AG04450 (cell line): ENCODE results near the gene GPR157. TPM values are rescaled to one million over a fixed set of nuclear protein-coding genes. Genes with fewer than 3 reads are reported as not detected.

ENCODE experiments used
- CTCF ChIA-PET: fragments of 300-600, 350-600 bp; formaldehyde crosslinking; extraction: SDS; loops from one replicate; lab custom pipeline; 2022; ENCODE audit warnings: antibody characterized with exemption, inconsistent platforms; lab: Charles Lee
- POLR2A ChIA-PET: fragments of 350-600 bp; formaldehyde crosslinking; extraction: SDS; loops from one replicate; lab custom pipeline; 2021; ENCODE audit warnings: antibody characterized with exemption, inconsistent platforms; lab: Yijun Ruan, JAX
- DNase-seq: peaks from one replicate; pipeline ENCODE4 v3.0.0-alpha.2; 2011; ENCODE audit warnings: low read depth, low spot score
- H3K27ac ChIP-seq: one replicate; pipeline ENCODE4 v1.5.1; 2012; ENCODE audit warnings: low read depth, low read length, control low read depth
- H3K27me3 ChIP-seq: one replicate; pipeline ENCODE4 v1.6.0; 2012; ENCODE audit warnings: low read length; ENCODE audit not compliant: control insufficient read depth, insufficient read depth
- H3K4me3 ChIP-seq: 2 replicates; pipeline ENCODE4 v1.5.1; 2011; ENCODE audit warnings: mild to moderate bottlenecking, low read depth, low read length, control low read depth
- H3K9me3 ChIP-seq: 2 replicates; pipeline ENCODE4 v1.5.1; 2012; ENCODE audit warnings: low read length; ENCODE audit not compliant: control insufficient read depth, insufficient read depth
- CTCF ChIP-seq: IDR thresholded peaks from 2 replicates; pipeline ENCODE4 v1.5.1; 2011; ENCODE audit warnings: low read depth, low read length, control low read depth, inconsistent platforms
- polyA plus RNA-seq: library from polyadenylated mRNA; depleted of rRNA; stranded (reverse); fragments of >200 nt; gene quantifications from 2 replicates; pipeline ENCODE4 v1.2.3, GENCODE V29; 2011

GPR157 gene
- polyA plus RNA-seq, 1 experiment, result 1.1 TPM

DNA sequence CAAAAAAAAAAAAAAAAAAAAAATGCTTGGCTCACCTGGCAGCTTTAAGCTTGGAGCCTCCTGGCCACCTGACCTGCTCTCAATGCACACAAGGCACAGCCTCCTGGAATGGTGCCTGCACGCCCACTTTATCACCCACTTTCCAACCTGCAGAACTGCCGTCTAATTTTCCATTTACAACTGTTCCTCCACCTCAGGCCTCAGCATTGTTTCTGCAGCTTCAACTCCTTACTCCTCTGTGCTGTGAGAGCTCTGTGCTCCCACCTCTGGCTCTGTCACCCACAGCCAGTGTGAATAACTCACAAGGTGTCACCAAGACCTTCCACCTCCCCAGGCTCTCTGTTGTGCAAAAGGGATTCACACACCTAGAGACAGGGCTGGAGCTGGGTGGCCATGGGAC is 38.7 kb upstream of the GPR157 start:
- ChIA-PET CTCF (interaction anchor here (1.3 kb wide), 1 partner anchor 13 kb away, joined by 3 read pairs; no protein-coding TSS in a partner anchor), POLR2A (interaction anchor here (0.6 kb wide), 1 partner anchor 34 kb away, joined by 3 read pairs; no protein-coding TSS in a partner anchor)
- no peak for DNase-seq
- no peaks in the 10 kb centered on the region for H3K9me3 ChIP-seq
- peak overlapping the region; percentile 21 for H3K27ac ChIP-seq
- H3K27me3 ChIP-seq, result no peaks in the 10 kb centered on the region
- TF ChIP-seq CTCF, result no peak
- no peak overlapping the region for H3K4me3 ChIP-seq

DNA sequence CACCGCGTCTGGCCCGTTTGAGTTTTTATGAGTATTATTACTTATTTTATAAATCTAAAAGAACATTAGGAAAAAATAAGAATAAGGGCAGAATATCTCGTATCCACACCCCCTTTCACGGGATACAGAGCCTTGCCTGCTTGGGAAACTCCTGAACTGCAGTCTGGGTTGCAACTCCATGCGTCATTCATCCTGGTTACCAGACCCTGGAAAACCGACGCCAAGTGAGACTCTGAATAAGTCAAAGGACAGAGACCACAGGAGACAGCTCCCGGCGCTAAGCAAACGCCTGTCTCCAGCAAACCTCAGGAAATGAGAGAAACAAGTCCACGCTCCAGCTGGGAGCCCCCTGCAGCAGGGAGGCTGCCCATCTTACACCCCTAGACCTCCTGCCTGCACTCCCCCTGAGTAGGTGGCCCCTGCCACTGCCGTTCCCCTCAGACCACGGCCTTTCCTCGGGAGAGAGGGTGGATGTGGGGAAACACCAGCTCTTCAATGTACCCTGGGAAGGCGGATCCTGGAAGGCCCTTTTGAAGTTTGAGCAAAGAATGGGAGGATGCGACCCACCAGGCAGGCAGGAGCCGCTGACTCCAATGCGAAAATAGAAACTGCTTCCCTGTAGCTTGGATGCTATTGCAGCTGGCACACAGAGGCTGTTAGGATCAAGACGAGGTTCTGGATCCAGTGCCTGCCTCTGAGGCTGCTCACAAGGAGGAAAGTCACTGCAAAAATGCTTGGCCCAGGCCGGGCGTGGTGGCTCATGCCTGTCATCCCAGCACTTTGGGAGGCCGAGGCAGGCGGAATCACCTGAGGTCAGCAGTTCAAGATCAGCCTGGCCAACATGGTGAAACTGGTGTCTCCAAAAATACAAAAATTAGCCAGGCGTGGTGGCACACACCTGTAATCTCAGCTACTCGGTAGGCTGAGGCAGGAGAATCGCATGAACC is 37.7 kb upstream of the GPR157 start:
- DNase-seq, result no peak
- POLR2A ChIA-PET, result interaction anchor here (0.6 kb wide), 1 partner anchor 13 kb away, joined by 4 read pairs; no protein-coding TSS in a partner anchor
- Histone ChIP-seq H3K27me3 (no peaks in the 10 kb centered on the region), H3K27ac (no peak overlapping the region), H3K9me3 (no peaks in the 10 kb centered on the region), H3K4me3 (no peak overlapping the region)
- TF ChIP-seq CTCF, result no peak
- CTCF ChIA-PET, result interaction anchor here (0.7 to 2.4 kb wide), 4 partner anchors 14 to 24 kb away, joined by 3 to 8 read pairs (median 6); no protein-coding TSS in a partner anchor

DNA sequence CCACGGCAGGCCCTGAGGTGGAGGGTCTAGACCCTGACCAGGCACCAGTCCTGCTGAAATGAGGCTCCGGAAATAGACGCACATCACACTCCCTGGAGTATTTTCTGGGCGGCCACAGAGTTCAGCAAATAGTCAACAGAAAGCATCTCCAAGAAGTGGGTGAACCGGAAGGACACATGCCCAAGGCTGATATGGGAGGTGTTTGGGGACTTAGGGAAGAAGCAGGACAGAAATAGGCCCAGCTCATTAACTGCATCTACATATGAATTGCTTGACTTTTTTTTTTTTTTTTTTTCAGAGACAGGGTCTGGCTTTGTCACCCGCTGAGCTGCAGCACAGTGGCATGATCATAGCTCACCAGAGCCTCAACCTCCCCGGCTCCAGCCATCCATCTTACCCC is 36.5 kb upstream of the GPR157 start:
- CTCF ChIA-PET, result interaction anchor here (0.5 to 2.4 kb wide), 4 partner anchors 15 to 32 kb away, joined by 3 to 8 read pairs (median 4); no protein-coding TSS in a partner anchor
- H3K27ac ChIP-seq, result peak overlapping the region; percentile 96
- H3K4me3 ChIP-seq, result no peak overlapping the region
- H3K27me3 ChIP-seq, result no peaks in the 10 kb centered on the region
- DNase-seq, result no peak
- POLR2A ChIA-PET, result interaction anchor here (1.0 kb wide), 1 partner anchor 9 kb away, joined by 4 read pairs; no protein-coding TSS in a partner anchor
- no peaks in the 10 kb centered on the region for H3K9me3 ChIP-seq
- no peak for TF ChIP-seq CTCF

DNA sequence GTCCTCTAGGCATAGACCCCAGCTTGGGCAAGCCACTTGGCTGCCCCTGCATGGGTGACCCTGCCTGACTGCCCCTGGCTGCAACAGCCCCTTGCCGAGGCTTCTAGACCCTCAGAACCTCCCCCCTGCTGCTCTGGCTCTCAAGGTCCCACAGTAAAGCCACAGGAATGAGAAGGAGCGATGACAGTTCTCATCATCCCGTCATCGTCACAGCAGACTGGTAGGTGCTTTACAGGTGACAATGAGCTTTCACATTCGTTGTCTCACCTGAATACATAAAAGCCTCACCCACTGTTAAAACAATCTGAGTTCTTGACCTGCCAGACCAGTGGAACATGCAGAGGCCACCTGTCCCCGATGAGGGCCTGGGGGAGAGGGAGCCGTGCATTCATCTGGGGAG is 36.0 kb upstream of the GPR157 start:
- no peaks in the 10 kb centered on the region for H3K27me3 ChIP-seq
- DNase-seq, result no peak
- no peak overlapping the region; the same call in 1 of the 2 replicates for H3K4me3 ChIP-seq
- H3K9me3 ChIP-seq, result no peaks in the 10 kb centered on the region
- ChIA-PET CTCF (interaction anchor here (0.6 to 2.4 kb wide), 2 partner anchors 16 to 32 kb away, joined by 3 to 8 read pairs; no protein-coding TSS in a partner anchor), POLR2A (interaction anchor here (1.0 kb wide), 1 partner anchor 10 kb away, joined by 4 read pairs; no protein-coding TSS in a partner anchor)
- no peak for TF ChIP-seq CTCF
- peak overlapping the region; percentile 96 for H3K27ac ChIP-seq
